Right cardiac atrium (tissue), 5 donors: Measurements from ENCODE around the gene FARP1. TPM values are rescaled to one million over a fixed set of nuclear protein-coding genes. Genes with fewer than 3 reads are reported as not detected.

Experiments
- ATAC-seq, 2 donors: fragments of 200-7000 bp; cut with Tn5 transposase; one replicate each; pipeline versions ENCODE4 v1.8.0 to v1.9.1; 2020; ENCODE audit warnings: moderate library complexity in 2 of 2, mild to moderate bottlenecking in 1 of 2
- DNase-seq, 3 donors: peaks; one replicate each; pipeline ENCODE4 v3.0.0-alpha.2; 2020
- H3K27ac ChIP-seq: one replicate; pipeline ENCODE4 v1.5.1; 2013; ENCODE audit warnings: mild to moderate bottlenecking, low read length, control low read depth, moderate library complexity
- H3K27me3 ChIP-seq: one replicate; pipeline ENCODE4 v1.6.1; 2013; ENCODE audit not compliant: control insufficient read depth, insufficient read depth
- H3K4me1 ChIP-seq: one replicate; pipeline ENCODE4 v1.6.1; 2013; ENCODE audit warnings: low read length; ENCODE audit not compliant: control insufficient read depth, insufficient read depth
- H3K4me3 ChIP-seq: one replicate; pipeline ENCODE4 v1.5.1; 2013; ENCODE audit warnings: low read length, control low read depth
- H3K9me3 ChIP-seq: one replicate; pipeline ENCODE4 v1.6.1; 2013; ENCODE audit warnings: low read length; ENCODE audit not compliant: control insufficient read depth
- WGBS: extraction: QIAGEN DNeasy Blood & Tissue Kit; methylation state at CpG from one replicate; pipeline ENCODE4 v1.1.7; 2013; 5-methylcytosine and 5-hydroxymethylcytosine counted together
- intact Hi-C, 4 donors: fragments of 100-400 bp; cut with DNase I; formaldehyde crosslinking; loops; one replicate each; pipeline versions ENCODE4 v1.11.0 to v1.14.0; 2022 to 2023
- polyA plus RNA-seq: library from polyadenylated mRNA; stranded (reverse); fragments of 200-250 nt; gene quantifications from one replicate; pipeline ENCODE4 v1.2.3, GENCODE V29; 2013
- total RNA-seq, 4 donors: library from RNA; stranded (reverse); fragmentation: NEBNext Ultra II Directional; extraction: Animal tissue kit (Norgen Biotek cat#: 25700); gene quantifications; one replicate each; pipeline ENCODE4 v1.2.1, GENCODE V29; 2021
- donor health status: healthy with polysubstance abuse.
- donor health status: DM: no; HTN: yes; CAD: no.
- donor health status: DM: no; HTN: no; CAD: no.
- donor health status: DM: no; HTN: yes; CAD: no; lungs with severe emphysema.
- donor health status: DM: yes; HTN: yes; CAD: no.

The FARP1 gene
- total and polyA plus RNA-seq, 5 donors: 8.3 to 27.6 (median 22.7) TPM

- no peaks in the 10 kb centered on the region for H3K4me1 ChIP-seq
- H3K27me3 ChIP-seq: no peaks in the 10 kb centered on the region
- intact Hi-C loops: no loop called here
- H3K4me3 ChIP-seq: no peak overlapping the region
- DNase-seq (no peak), ATAC-seq (no peak)
- H3K9me3 ChIP-seq: no peaks in the 10 kb centered on the region
- 84% methylated on average over 6 of the region's 6 CpGs for WGBS
- H3K27ac ChIP-seq: no peak overlapping the region
Observed at GRCh38 chr13:98303858-98304257, 161.0 kb downstream of the FARP1 start.

GRCh38 chr13:98305670-98306069 lies 162.8 kb downstream of the FARP1 start:
- intact Hi-C loops: no loop called here
- Histone ChIP-seq H3K4me1 (no peaks in the 10 kb centered on the region), H3K27ac (no peak overlapping the region), H3K9me3 (no peaks in the 10 kb centered on the region), H3K4me3 (no peak overlapping the region), H3K27me3 (no peaks in the 10 kb centered on the region)
- ATAC-seq: no peak
- no peak for DNase-seq
- WGBS: 97% methylated on average over 4 of the region's 4 CpGs

- no peaks in the 10 kb centered on the region for H3K4me1 ChIP-seq
- H3K9me3 ChIP-seq: no peaks in the 10 kb centered on the region
- ATAC-seq: peak; percentile 75 to 84
- no peak overlapping the region for H3K4me3 ChIP-seq
- DNase-seq: no peak
- peak overlapping the region; percentile 34 for H3K27ac ChIP-seq
- WGBS: 34% methylated on average over 16 of the region's 16 CpGs
- no peaks in the 10 kb centered on the region for H3K27me3 ChIP-seq
- intact Hi-C loops: no loop called here
Observed at GRCh38 chr13:98307463-98308085, 164.7 kb downstream of the FARP1 start.

GRCh38 chr13:98308086-98308911 lies 165.4 kb downstream of the FARP1 start:
- Histone ChIP-seq H3K4me1 (no peaks in the 10 kb centered on the region), H3K4me3 (no peak overlapping the region), H3K27ac (peak overlapping the region; percentile 50), H3K27me3 (no peaks in the 10 kb centered on the region), H3K9me3 (no peaks in the 10 kb centered on the region)
- WGBS: 59% methylated on average over 20 of the region's 20 CpGs
- ATAC-seq (peak in 1 of 2 donors; percentile 26), DNase-seq (no peak)
- intact Hi-C loops: no loop called here

GRCh38 chr13:98309569-98310335 lies 166.9 kb downstream of the FARP1 start:
- Histone ChIP-seq H3K27me3 (no peaks in the 10 kb centered on the region), H3K9me3 (no peaks in the 10 kb centered on the region), H3K4me3 (no peak overlapping the region), H3K27ac (no peak overlapping the region), H3K4me1 (peaks cover 2% of the 10 kb centered on the region)
- no peak for DNase-seq
- WGBS: 60% methylated on average over 21 of the region's 21 CpGs
- ATAC-seq: peak in 1 of 2 donors; percentile 37
- intact Hi-C loops: no loop called here

GRCh38 chr13:98310485-98311199 lies 167.7 kb downstream of the FARP1 start:
- Histone ChIP-seq H3K4me1 (peaks cover 4% of the 10 kb centered on the region), H3K27me3 (no peaks in the 10 kb centered on the region), H3K4me3 (no peak overlapping the region), H3K27ac (no peak overlapping the region), H3K9me3 (no peaks in the 10 kb centered on the region)
- ATAC-seq (no peak), DNase-seq (no peak)
- intact Hi-C loops: no loop called here
- WGBS: 89% methylated on average over 2 of the region's 2 CpGs

- intact Hi-C loops: no loop called here
- ATAC-seq (no peak), DNase-seq (no peak)
- no peaks in the 10 kb centered on the region for H3K9me3 ChIP-seq
- 75% methylated on average over 1 of the region's 1 CpG for WGBS
- no peak overlapping the region for H3K4me3 ChIP-seq
- H3K27me3 ChIP-seq: no peaks in the 10 kb centered on the region
- no peak overlapping the region for H3K27ac ChIP-seq
- H3K4me1 ChIP-seq: peaks cover 4% of the 10 kb centered on the region
Observed at GRCh38 chr13:98311200-98311548, 168.3 kb downstream of the FARP1 start.

GRCh38 chr13:98312606-98313005 lies 169.7 kb downstream of the FARP1 start:
- H3K4me3 ChIP-seq: no peak overlapping the region
- no peak for ATAC-seq
- WGBS: 89% methylated on average over 7 of the region's 7 CpGs
- DNase-seq: no peak
- intact Hi-C loops: no loop called here
- no peaks in the 10 kb centered on the region for H3K27me3 ChIP-seq
- no peak overlapping the region for H3K27ac ChIP-seq
- no peaks in the 10 kb centered on the region for H3K9me3 ChIP-seq
- H3K4me1 ChIP-seq: peaks cover 4% of the 10 kb centered on the region

- WGBS: 90% methylated on average over 20 of the region's 20 CpGs
- Histone ChIP-seq H3K27me3 (no peaks in the 10 kb centered on the region), H3K4me1 (peaks cover 4% of the 10 kb centered on the region), H3K27ac (no peak overlapping the region), H3K9me3 (no peaks in the 10 kb centered on the region), H3K4me3 (no peak overlapping the region)
- DNase-seq (no peak), ATAC-seq (no peak)
- intact Hi-C loops: no loop called here
Observed at GRCh38 chr13:98313023-98313921, 170.4 kb downstream of the FARP1 start.

- no peak overlapping the region for H3K27ac ChIP-seq
- peaks cover 4% of the 10 kb centered on the region for H3K4me1 ChIP-seq
- intact Hi-C loops: no loop called here
- no peaks in the 10 kb centered on the region for H3K27me3 ChIP-seq
- WGBS: 89% methylated on average over 6 of the region's 6 CpGs
- DNase-seq: peak in 1 of 3 donors; percentile 63
- ATAC-seq: no peak
- no peaks in the 10 kb centered on the region for H3K9me3 ChIP-seq
- H3K4me3 ChIP-seq: no peak overlapping the region
Observed at GRCh38 chr13:98313922-98314292, 171.0 kb downstream of the FARP1 start.
